GM18505 (cell line): ENCODE results near the gene ZNF710.
A peak's percentile ranks its signal among the peaks of the same experiment; 100 is the strongest.

Source experiments
- ATAC-seq: cut with Tn5 transposase; IDR thresholded peaks from one replicate; pipeline ENCODE4 v1.9.1; 2021; ENCODE audit not compliant: unreplicated experiment
- POLR2A ChIP-seq: IDR thresholded peaks from 4 replicates; pipeline ENCODE4 v1.6.1; 2011; ENCODE audit warnings: borderline replicate concordance; ENCODE audit not compliant: insufficient read depth, insufficient read length; ENCODE audit errors: extremely low read depth

Gene ZNF710

DNA sequence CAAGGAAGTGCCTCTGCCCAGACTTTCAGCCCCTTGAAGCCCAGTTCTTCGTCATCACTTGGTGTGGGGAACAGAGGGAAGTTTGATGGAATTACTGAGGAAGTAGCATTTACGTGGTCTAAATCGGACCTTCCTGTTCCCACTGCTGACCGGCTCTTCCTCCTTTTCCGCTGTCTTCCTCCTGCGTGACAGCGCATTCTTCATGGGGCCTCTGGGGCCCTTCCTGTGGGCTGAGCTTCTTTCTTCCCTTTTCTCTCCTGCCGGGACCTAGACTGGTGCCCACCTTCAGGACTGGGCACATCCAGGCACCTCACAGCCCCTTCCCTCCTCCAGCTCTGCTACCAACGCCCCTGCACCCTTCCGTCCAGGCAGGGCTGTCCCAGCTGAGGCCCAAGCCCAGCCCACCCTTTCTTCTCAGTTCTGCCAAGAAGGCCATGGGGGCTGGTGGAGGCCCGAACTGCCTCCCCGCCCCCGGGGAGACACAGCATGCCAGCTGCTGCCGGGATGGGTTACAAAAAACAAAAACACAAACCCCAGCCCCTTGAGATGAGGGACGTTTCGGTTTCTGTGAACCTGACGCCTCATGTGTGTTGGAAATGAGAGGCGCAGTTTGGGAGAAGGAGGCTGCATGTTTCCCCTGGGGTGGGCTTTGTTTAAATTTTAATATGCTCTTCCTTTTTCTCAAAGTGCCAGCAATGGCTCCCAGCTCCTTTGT, 19.1 kb downstream of the ZNF710 start:
- no peak for ATAC-seq
- no peak for TF ChIP-seq POLR2A

DNA sequence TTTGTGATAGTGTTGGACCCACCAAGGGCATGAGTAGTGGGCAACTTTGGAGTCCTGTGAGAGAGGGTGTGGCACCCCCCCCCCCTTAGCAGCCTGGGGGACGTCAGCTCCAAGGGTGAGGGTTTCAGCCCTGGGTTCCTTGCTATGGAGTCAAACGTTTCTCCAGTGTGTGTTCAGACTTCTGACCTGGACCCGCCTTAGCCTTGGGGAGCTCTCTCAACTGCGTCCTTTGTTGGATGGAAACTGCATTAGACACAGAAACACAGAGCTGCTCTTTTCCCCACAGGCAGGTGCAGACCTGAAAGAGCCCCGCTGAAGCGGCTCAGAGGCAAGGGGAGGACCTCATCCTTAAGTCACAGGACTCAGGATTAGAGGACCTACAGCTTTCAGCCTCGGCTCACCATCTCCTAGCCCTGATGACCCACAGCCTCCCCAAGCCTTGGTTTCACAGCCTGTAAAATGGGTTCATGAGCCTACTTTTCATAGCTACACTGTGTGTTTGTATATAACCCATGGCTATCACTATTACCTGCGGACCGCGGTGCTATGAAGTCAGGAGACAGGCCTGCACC, 19.9 kb downstream of the ZNF710 start:
- no peak for ATAC-seq
- TF ChIP-seq POLR2A = no peak

DNA sequence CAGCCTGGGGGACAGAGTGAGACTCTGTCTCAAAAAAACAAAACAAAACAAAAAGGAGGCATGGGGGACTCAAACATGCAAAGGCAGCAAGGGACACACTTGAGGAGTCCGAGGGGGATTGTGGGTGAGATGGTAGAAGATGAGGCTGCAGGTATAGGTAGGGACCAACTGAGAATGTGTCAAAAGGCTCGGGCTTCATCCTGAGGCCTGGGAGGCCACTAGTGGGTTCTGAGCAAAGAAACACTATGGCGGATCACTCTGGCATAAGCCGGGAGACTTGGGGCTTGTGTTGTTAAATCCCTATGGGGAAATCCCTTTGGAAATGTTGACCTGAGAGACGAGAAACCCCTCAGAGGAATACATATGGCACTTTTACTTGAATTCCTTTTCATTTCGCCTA, 21.2 kb downstream of the ZNF710 start:
- no peak for TF ChIP-seq POLR2A

DNA sequence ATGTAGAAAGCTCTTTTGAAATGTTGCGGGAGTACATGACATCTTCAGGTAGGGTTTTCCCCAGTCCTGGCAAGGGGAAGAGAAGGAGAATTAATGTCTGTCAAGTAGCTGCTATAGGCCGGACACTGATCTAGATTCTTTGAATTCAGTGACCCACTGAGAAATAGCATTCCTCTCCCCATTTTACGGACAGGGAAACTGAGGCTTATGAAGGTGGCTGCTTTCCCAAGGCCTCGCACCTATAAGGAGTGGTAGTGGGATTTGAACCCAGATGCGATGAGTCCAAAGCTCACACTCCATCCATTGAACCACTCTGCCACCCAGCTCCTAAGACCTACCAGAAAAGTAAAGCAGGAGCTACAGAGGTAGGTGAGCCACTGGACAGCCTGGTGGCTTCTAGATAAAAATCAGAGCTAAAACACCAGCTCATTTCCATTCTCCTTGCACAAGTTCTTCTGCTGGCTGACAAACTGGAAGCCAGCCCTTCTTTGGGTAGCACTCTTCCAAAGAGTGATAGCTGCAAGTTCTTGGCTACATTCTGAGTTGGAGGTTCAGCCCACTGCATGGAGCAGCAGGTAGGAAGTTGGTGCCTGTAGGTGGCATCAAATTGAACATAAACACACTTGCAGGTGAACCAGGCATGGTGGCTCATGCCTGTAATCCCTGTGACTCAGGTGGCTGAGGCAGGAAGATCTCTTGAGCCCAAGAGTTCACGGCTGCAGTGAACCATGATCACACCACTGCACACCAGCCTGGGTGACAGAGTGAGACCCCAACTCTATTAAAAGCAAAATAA, 22.0 kb downstream of the ZNF710 start:
- TF ChIP-seq POLR2A = no peak
- no peak for ATAC-seq

More for the DNA sequence above, 21.2 kb downstream of the ZNF710 start:
- ATAC-seq = no peak

- no peak for TF ChIP-seq POLR2A
- ATAC-seq = no peak
These were observed 23.3 kb downstream of the ZNF710 start for GRCh38 chr15:90024406-90024805.

DNA sequence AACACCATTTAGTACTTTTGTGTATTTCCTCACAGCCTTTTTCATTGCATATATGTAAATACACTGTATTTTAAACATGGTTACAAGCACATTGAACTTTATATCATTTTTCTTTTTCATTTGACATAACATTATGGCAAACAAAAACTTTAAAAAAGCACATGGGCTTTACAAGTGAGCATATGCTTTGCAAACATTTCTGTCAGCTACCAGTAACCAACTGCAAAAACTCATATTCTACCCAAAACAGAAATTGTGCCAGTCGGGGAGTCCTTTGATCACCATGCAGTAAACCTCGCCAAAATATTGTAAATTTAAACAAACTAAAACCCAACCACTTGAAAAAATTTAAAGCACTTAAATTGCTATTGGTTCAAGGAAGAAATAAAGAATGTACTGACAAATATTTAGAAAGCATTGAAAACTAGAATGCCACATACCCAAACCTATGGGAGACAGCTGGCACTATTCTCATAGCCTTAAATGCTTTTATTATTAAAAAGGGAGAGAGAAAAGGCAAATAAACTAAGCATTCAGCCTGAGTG, 24.4 kb downstream of the ZNF710 start:
- no peak for ATAC-seq
- TF ChIP-seq POLR2A = no peak

- ATAC-seq = no peak
- no peak for TF ChIP-seq POLR2A
These were observed 27.3 kb downstream of the ZNF710 start for GRCh38 chr15:90028376-90028944.

- ATAC-seq = no peak
- no peak for TF ChIP-seq POLR2A
These were observed 27.9 kb downstream of the ZNF710 start for GRCh38 chr15:90029024-90029423.

GRCh38 chr15:90030376-90030775, 29.3 kb downstream of the ZNF710 start:
- no peak for TF ChIP-seq POLR2A
- no peak for ATAC-seq

DNA sequence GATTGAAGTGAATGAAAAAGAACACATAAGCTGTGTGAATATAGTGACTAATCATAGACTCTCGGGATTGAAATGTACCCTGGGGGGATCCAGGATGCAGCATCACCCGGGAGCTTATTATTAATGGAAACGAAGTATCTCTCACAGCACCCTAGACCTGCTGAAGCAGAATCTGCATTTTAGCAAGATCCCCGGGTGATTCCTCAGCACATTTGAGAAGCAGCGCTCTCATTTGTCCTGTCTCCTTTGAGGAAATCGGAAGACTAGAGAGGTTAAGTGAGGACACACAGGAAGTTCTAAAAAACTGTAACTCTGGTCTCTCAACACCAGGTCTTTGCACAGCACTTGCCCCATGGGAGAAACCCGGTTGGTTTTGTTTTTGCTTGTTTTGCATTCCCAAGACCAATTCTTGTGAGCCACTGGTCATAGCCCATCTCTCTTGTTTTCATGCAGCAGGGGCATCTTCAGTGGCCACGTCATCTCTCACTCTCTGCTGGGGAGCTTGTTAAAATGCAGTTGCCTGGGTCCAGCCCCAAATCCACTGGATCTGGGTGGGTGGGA, 30.2 kb downstream of the ZNF710 start:
- peak; percentile 82 for ATAC-seq
- peak; percentile 55 for TF ChIP-seq POLR2A

DNA sequence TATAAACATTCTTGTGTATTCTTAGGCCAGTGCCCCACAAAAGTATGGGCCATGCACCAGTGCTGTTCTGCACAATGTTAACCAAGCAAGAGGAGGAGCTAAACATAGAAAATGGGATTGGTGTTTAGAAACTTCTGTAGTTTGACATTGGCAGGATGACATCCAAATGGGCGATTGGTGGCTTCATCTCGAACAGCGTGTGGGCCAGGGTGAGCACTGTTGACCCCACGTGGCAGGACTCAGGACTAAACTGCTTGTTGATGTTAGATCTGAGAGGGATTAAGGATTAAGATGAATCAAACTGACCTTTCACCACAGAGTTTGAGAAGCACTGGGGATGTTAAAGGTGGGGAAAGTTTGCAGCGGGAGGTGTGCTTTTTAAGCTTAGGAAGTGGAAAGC, 31.9 kb downstream of the ZNF710 start:
- ATAC-seq = no peak

GRCh38 chr15:90033448-90033847, 32.3 kb downstream of the ZNF710 start:
- ATAC-seq = no peak

More for the DNA sequence above, 31.9 kb downstream of the ZNF710 start:
- no peak for TF ChIP-seq POLR2A

More at GRCh38 chr15:90033448-90033847, 32.3 kb downstream of the ZNF710 start:
- TF ChIP-seq POLR2A = no peak
